Neural cell (in vitro differentiated cells): ENCODE measurements around the gene WIF1. TPM values are rescaled to one million over a fixed set of nuclear protein-coding genes. Genes with fewer than 3 reads are reported as not detected.

Experiments
- H2AFZ ChIP-seq: fragments of 200-600, 300-800 bp; sonication (generic), shearing (Covaris generic); 2 replicates; pipeline ENCODE4 v1.6.0; 2014; ENCODE audit warnings: low read depth, mild to moderate bottlenecking, antibody characterized with exemption, low read length, moderate library complexity
- H3F3A ChIP-seq: fragments of 200-600 bp; shearing (Covaris generic); 2 replicates; pipeline ENCODE4 v1.6.1; 2016; ENCODE audit warnings: mild to moderate bottlenecking, moderate library complexity, mixed read lengths, antibody characterized with exemption, low read length; ENCODE audit not compliant: insufficient read depth, poor library complexity, severe bottlenecking
- H3K27ac ChIP-seq: fragments of 200-600, 300-800 bp; sonication (generic), shearing (Covaris generic); 2 replicates; pipeline ENCODE4 v1.5.1; 2014; ENCODE audit warnings: mild to moderate bottlenecking, low read length, moderate library complexity
- H3K27me3 ChIP-seq: fragments of 300-800, 200-600 bp; sonication (generic), shearing (Covaris generic); 2 replicates; pipeline ENCODE4 v1.6.0; 2014; ENCODE audit warnings: mild to moderate bottlenecking, low read depth, low read length, moderate library complexity; ENCODE audit not compliant: insufficient read depth
- H3K36me3 ChIP-seq: fragments of 300-800, 200-600 bp; sonication (generic), shearing (Covaris generic); 2 replicates; pipeline ENCODE4 v1.5.1; 2014; ENCODE audit warnings: mild to moderate bottlenecking, antibody characterized with exemption, low read length, moderate library complexity; ENCODE audit not compliant: insufficient read depth
- H3K4me2 ChIP-seq: fragments of 300-800, 200-600 bp; sonication (generic), shearing (Covaris generic); 2 replicates; pipeline ENCODE4 v1.6.0; 2014; ENCODE audit warnings: mild to moderate bottlenecking, low read length
- H3K4me3 ChIP-seq: fragments of 300-800, 200-600 bp; sonication (generic), shearing (Covaris generic); 2 replicates; pipeline ENCODE4 v1.5.1; 2014; ENCODE audit warnings: mild to moderate bottlenecking, low read length, moderate library complexity
- H3K79me2 ChIP-seq: fragments of 200-600 bp; shearing (Covaris generic); replicated peaks from 2 replicates; pipeline ENCODE4 v1.6.0; 2014; ENCODE audit warnings: mild to moderate bottlenecking, low read length, moderate library complexity; ENCODE audit not compliant: insufficient read depth
- H3K9ac ChIP-seq: fragments of 300-800, 200-600 bp; sonication (generic), shearing (Covaris generic); 2 replicates; pipeline ENCODE4 v1.6.1; 2016; ENCODE audit warnings: mild to moderate bottlenecking, low read length, mixed read lengths
- H3K9me2 ChIP-seq: fragments of 200-600 bp; shearing (Covaris generic); 2 replicates; pipeline ENCODE4 v1.6.1; 2016; ENCODE audit warnings: mild to moderate bottlenecking, low read length, mixed read lengths; ENCODE audit not compliant: insufficient read depth
- H3K9me3 ChIP-seq: fragments of 200-600, 300-800 bp; sonication (generic), shearing (Covaris generic); 2 replicates; pipeline ENCODE4 v1.6.1; 2016; ENCODE audit warnings: mild to moderate bottlenecking, mixed run types, low read length, moderate library complexity, mixed read lengths
- H4K20me1 ChIP-seq: fragments of 200-600 bp; shearing (Covaris generic); 2 replicates; pipeline ENCODE4 v1.6.1; 2016; ENCODE audit warnings: mild to moderate bottlenecking, mixed run types; ENCODE audit not compliant: insufficient read depth
- EP300 ChIP-seq: fragments of 450-650 bp; conservative IDR thresholded peaks from 2 replicates; pipeline ENCODE4 v1.6.1; 2014; ENCODE audit warnings: antibody characterized with exemption, mild to moderate bottlenecking, moderate library complexity; ENCODE audit not compliant: poor library complexity, severe bottlenecking
- EZH2 ChIP-seq: fragments of 200-600, 300-800 bp; shearing (Covaris generic), sonication (generic); IDR thresholded peaks from 2 replicates; pipeline ENCODE4 v1.6.1; 2014; ENCODE audit warnings: antibody characterized with exemption, low read length, borderline replicate concordance, mild to moderate bottlenecking; ENCODE audit not compliant: insufficient read depth, poor library complexity, severe bottlenecking
- MXI1 ChIP-seq: fragments of 450-650 bp; conservative IDR thresholded peaks from 2 replicates; pipeline ENCODE4 v1.6.1; 2014; ENCODE audit warnings: antibody characterized with exemption, mild to moderate bottlenecking; ENCODE audit not compliant: poor library complexity, severe bottlenecking
- POLR2AphosphoS5 ChIP-seq: IDR thresholded peaks from 2 replicates; pipeline ENCODE4 v1.6.1; 2012
- RAD21 ChIP-seq: fragments of 450-650 bp; conservative IDR thresholded peaks from 2 replicates; pipeline ENCODE4 v1.6.1; 2014; ENCODE audit warnings: antibody characterized with exemption, mild to moderate bottlenecking, moderate library complexity
- REST ChIP-seq: IDR thresholded peaks from 2 replicates; pipeline ENCODE4 v1.6.1; 2012; ENCODE audit warnings: borderline replicate concordance
- SMC3 ChIP-seq: fragments of 450-650 bp; conservative IDR thresholded peaks from 2 replicates; pipeline ENCODE4 v1.6.1; 2014; ENCODE audit warnings: antibody characterized with exemption, mild to moderate bottlenecking, moderate library complexity; ENCODE audit not compliant: poor library complexity
- TAF1 ChIP-seq: IDR thresholded peaks from 2 replicates; pipeline ENCODE4 v1.6.1; 2012; ENCODE audit warnings: low read depth
- polyA plus RNA-seq: library from polyadenylated mRNA; depleted of rRNA; stranded (reverse); fragments of >200 nt; gene quantifications from 2 replicates; pipeline ENCODE4 v1.2.3, GENCODE V29; 2014
- TF ChIP-seq, protein P1 (sequence below): fragments of 450-650 bp; IDR thresholded peaks from 2 replicates; pipeline ENCODE4 v1.5.1; 2014; ENCODE audit warnings: antibody characterized with exemption, mild to moderate bottlenecking, moderate library complexity; ENCODE audit not compliant: poor library complexity, severe bottlenecking

WIF1 gene
- polyA plus RNA-seq, 1 donor from 2014 or later = 0.77 TPM

- H3K4me3 ChIP-seq = no peak overlapping the region
- no peaks in the 10 kb centered on the region for H3K36me3 ChIP-seq
- no peak overlapping the region for H3K27ac ChIP-seq
- no peaks in the 10 kb centered on the region for H3K79me2 ChIP-seq
- no peaks in the 10 kb centered on the region for H3F3A ChIP-seq
- peaks cover 1% of the 10 kb centered on the region for H3K27me3 ChIP-seq
- H3K9me2 ChIP-seq = no peaks in the 10 kb centered on the region
- TF ChIP-seq RAD21 (no peak), MXI1 (no peak), REST (no peak), EZH2 (no peak), TAF1 (no peak), EP300 (no peak), POLR2AphosphoS5 (no peak), SMC3 (no peak)
- TF ChIP-seq, protein P1, sequence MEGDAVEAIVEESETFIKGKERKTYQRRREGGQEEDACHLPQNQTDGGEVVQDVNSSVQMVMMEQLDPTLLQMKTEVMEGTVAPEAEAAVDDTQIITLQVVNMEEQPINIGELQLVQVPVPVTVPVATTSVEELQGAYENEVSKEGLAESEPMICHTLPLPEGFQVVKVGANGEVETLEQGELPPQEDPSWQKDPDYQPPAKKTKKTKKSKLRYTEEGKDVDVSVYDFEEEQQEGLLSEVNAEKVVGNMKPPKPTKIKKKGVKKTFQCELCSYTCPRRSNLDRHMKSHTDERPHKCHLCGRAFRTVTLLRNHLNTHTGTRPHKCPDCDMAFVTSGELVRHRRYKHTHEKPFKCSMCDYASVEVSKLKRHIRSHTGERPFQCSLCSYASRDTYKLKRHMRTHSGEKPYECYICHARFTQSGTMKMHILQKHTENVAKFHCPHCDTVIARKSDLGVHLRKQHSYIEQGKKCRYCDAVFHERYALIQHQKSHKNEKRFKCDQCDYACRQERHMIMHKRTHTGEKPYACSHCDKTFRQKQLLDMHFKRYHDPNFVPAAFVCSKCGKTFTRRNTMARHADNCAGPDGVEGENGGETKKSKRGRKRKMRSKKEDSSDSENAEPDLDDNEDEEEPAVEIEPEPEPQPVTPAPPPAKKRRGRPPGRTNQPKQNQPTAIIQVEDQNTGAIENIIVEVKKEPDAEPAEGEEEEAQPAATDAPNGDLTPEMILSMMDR = no peak
- no peak overlapping the region for H2AFZ ChIP-seq
- H3K9ac ChIP-seq = no peak overlapping the region
- no peak overlapping the region for H3K4me2 ChIP-seq
- H3K9me3 ChIP-seq = no peaks in the 10 kb centered on the region
- no peaks in the 10 kb centered on the region for H4K20me1 ChIP-seq
Measured at GRCh38 chr12:65113621-65114035, 7.5 kb downstream of the WIF1 start.

- Histone ChIP-seq H3K9me3 (no peaks in the 10 kb centered on the region), H3K9ac (no peak overlapping the region), H2AFZ (no peak overlapping the region), H3K36me3 (no peaks in the 10 kb centered on the region), H4K20me1 (no peaks in the 10 kb centered on the region), H3K27ac (no peak overlapping the region), H3F3A (no peaks in the 10 kb centered on the region), H3K4me2 (no peak overlapping the region), H3K4me3 (no peak overlapping the region), H3K27me3 (no peaks in the 10 kb centered on the region), H3K9me2 (no peaks in the 10 kb centered on the region), H3K79me2 (no peaks in the 10 kb centered on the region)
- TF ChIP-seq EP300 = no peak
- TF ChIP-seq, protein P1 = peak; percentile 60
- no peak for TF ChIP-seq TAF1
- TF ChIP-seq REST = no peak
- TF ChIP-seq MXI1 = no peak
- TF ChIP-seq EZH2 = no peak
- peak; percentile 38 for TF ChIP-seq RAD21
- peak; percentile 57 for TF ChIP-seq SMC3
- no peak for TF ChIP-seq POLR2AphosphoS5
Measured at GRCh38 chr12:65106948-65107347, 14.2 kb downstream of the WIF1 start.
